Fibroblast of pulmonary artery (primary cell): Measurements from ENCODE around the gene CLEC2D.
A peak's percentile ranks its signal among the peaks of the same experiment; 100 is the strongest.

Source experiments
- DNase-seq: peaks from one replicate; pipeline ENCODE4 v3.0.0-alpha.2; 2010; ENCODE audit warnings: low read depth
- H3K4me3 ChIP-seq: replicated peaks from 2 replicates; pipeline ENCODE4 v1.5.1; 2011; ENCODE audit warnings: low read depth, mild to moderate bottlenecking, control low read depth, low read length, moderate library complexity
- CTCF ChIP-seq: IDR thresholded peaks from 2 replicates; pipeline ENCODE4 v1.5.1; 2011; ENCODE audit warnings: mild to moderate bottlenecking, control low read depth, low read length, inconsistent platforms; ENCODE audit errors: missing control alignments

Gene CLEC2D

DNA sequence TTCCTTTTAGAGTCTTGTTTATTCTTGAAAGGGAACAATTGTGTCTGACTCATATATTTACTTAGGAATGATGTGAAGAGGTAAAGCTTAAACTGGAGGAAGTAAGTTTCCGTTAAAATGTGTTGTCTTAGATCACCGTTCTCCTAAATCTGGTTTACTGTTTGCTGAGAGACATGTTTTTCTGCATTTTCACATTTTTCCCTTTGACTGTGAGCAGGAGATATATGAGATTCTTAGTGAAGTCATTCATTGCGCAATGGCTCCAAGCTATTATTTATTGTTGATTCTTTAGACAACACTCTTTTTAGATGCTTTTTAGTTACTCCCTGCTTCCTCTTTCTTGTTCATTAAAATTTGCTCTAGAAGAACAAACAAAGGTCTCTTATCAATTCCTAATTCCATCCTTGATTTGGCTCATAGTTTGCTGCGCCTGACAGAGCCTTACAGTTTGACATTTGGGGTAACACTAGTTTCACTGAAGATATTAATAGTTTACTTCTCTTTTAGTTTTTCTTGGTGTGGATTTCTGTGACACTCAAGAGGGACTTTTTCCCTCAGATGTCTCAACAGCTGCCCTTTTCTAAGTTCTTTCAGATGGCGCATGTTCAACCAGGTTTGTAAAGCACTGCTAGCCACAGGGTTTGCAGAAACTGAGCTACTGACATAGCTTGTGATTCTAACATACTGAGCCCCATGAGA is 52.0 kb downstream of the CLEC2D start:
- H3K4me3 ChIP-seq = no peak overlapping the region
- no peak for TF ChIP-seq CTCF
- DNase-seq = peak; percentile 41

DNA sequence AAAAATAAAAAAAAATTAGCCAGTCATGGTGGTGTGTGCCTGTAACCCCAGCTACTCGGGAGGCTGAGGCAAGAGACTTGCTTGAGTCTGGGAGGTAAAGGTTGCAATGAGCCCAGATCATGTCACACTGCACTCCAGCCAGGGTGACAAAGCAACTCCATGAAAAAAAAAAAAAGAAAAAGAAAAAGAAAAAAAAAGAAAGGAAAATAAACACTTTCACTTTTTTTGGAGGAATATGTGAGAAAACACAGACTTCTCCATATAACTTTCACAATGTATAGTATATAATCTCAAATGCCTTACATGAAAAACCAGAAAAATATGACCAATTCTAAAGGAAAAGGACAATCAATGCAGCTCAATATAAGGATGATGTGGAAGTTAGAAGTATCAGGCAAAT is 54.5 kb downstream of the CLEC2D start:
- no peak for TF ChIP-seq CTCF
- no peak for DNase-seq
- H3K4me3 ChIP-seq = no peak overlapping the region

DNA sequence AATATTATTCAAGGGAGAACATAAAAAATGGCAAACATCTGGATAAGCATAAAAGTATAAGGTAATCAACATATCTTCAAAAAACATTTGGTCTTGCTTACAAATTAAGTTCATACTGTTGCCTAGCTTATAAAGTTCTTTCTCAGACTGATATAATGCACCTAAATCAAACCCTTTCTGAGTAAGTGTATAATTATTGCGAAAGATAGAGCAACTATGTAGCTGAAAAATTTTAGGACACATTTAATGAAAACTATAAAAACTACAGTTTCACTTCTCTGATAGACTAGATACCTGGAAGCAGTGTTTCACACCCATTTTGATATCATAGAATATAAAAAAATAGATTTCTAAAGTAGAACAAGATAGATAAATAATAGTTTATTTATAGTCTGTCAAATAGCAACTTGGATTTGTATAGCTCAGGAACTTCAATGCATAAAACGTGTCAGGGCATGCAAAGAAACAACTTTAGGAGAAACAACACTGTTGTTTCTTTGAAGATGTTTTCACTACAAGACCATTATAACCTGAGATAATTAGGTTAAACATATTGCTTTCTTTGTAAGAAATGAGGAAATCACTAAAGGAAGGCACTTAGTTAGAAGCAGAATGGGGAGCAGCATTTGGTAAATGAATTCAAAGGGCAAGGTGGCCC is 55.8 kb downstream of the CLEC2D start:
- no peak for DNase-seq
- no peak for TF ChIP-seq CTCF
- no peak overlapping the region for H3K4me3 ChIP-seq

DNA sequence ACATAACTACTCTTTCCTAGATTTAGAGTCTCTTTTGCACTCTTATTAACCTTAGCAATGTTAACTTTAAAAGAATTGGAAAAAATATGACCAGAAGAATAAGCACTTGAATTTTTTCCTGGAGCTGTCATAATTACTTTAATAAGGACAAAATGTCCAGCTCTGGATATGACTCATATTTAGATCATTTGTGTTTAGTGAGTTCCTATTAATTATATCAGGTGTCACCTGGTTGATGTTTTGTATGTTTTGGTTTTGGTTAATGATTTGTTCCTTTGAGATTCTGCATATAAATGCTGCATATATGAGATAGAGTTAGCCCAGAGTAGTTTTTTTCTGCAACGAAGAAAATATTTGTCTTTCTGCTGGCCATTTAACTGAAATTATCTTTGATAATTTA is 58.3 kb downstream of the CLEC2D start:
- TF ChIP-seq CTCF = no peak

DNA sequence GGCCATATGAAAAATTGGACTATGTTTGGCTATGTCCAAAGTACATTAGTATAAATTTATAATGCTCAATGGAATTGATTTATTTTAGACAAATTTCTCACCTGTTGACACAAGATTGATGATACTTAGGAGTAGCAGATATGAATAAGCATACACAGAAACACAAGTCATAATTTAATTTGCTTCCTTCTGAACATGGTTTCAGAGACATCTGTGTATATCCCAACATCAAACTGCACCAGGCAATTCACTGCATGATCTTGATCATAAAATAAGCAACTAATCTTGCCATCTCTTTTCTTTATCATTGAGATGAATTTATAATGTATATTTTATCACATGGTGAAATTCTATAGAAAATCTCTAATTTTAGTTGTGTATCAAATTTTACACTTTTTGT is 59.6 kb downstream of the CLEC2D start:
- no peak for DNase-seq
- H3K4me3 ChIP-seq = no peak overlapping the region
- TF ChIP-seq CTCF = no peak

More for the DNA sequence above, 58.3 kb downstream of the CLEC2D start:
- H3K4me3 ChIP-seq = no peak overlapping the region
- DNase-seq = no peak

GRCh38 chr12:9730011-9730410 is 60.5 kb downstream of the CLEC2D start:
- no peak overlapping the region for H3K4me3 ChIP-seq
- DNase-seq = no peak
- TF ChIP-seq CTCF = no peak

DNA sequence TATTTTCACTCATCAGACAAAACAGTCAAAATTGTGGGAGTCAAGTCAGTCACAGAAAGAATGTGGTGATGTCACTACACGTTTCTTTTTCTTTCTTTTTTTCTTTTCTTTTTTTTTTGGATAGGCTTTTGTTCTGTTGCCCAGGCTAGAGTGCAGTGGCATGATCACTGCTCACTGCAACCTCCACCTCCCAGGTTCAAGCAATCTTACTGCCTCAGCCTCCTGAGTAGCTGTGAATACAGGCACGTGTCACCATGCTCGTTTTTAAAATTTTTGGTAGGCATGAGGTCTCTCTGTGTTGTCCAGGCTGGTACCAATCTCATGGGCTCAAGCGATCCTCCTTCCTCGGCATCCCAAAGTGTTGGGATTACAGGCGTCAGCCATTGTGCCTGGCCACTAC is 61.1 kb downstream of the CLEC2D start:
- DNase-seq = no peak
- H3K4me3 ChIP-seq = no peak overlapping the region

More for the DNA sequence above, 61.1 kb downstream of the CLEC2D start:
- no peak for TF ChIP-seq CTCF
